Testis (tissue), 2 donors: ENCODE measurements around the gene TBC1D5.

ENCODE experiments used
- POLR2A ChIP-seq: fragments of 450-650 bp; IDR thresholded peaks from one replicate; pipeline ENCODE4 v1.6.1; 2017; ENCODE audit warnings: antibody characterized with exemption, mild to moderate bottlenecking, moderate library complexity
- TF ChIP-seq, protein P1 (sequence below), 3 experiments: fragments of 450-650 bp in 2 of 3; fragments of 200-600 bp in 1 of 3; sonication (generic) in 1 of 3; IDR thresholded peaks; one replicate each; pipeline ENCODE4 v1.5.1; 2016 to 2019; ENCODE audit warnings: antibody characterized with exemption in 3 of 3, mild to moderate bottlenecking in 2 of 3, moderate library complexity in 1 of 3

DNA sequence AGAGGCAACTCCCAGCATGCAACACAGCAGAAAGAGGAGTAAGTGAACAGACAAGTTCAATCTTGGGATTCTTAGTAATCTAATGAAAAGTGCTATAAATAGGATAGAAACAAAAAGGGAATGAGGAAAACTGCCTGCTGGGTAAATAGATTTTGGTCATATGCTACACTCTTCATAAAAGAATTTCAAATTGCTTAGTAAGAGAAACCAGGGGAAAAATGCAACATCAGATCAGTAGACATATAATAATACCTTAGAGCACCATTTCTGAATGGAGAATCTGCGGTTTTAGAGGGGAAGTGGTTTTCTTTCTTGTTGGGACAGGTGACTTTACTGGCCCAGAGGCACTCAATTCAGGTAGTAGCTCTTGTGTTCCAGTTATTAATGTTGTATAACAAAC lies 13.4 kb upstream of the TBC1D5 start:
- no peak for TF ChIP-seq POLR2A
- TF ChIP-seq, protein P1, sequence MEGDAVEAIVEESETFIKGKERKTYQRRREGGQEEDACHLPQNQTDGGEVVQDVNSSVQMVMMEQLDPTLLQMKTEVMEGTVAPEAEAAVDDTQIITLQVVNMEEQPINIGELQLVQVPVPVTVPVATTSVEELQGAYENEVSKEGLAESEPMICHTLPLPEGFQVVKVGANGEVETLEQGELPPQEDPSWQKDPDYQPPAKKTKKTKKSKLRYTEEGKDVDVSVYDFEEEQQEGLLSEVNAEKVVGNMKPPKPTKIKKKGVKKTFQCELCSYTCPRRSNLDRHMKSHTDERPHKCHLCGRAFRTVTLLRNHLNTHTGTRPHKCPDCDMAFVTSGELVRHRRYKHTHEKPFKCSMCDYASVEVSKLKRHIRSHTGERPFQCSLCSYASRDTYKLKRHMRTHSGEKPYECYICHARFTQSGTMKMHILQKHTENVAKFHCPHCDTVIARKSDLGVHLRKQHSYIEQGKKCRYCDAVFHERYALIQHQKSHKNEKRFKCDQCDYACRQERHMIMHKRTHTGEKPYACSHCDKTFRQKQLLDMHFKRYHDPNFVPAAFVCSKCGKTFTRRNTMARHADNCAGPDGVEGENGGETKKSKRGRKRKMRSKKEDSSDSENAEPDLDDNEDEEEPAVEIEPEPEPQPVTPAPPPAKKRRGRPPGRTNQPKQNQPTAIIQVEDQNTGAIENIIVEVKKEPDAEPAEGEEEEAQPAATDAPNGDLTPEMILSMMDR (IDR thresholded peaks at IDR 0.05) = no peak
